Stomach (tissue), 9 donors: ENCODE measurements around the gene GIPC2. TPM values are rescaled to one million over a fixed set of nuclear protein-coding genes. Genes with fewer than 3 reads are reported as not detected.
A peak's percentile ranks its signal among the peaks of the same experiment; 100 is the strongest.

ENCODE experiments used
- DNase-seq, 2 donors: peaks; one replicate each; pipeline versions ENCODE4 v3.0.0 to v3.0.0-alpha.2; 2013 to 2019
- H3K27ac ChIP-seq, 5 donors: fragments of 200-600 bp in 4 of 5; sonication (generic) in 4 of 5; one replicate each; pipeline ENCODE4 v1.5.1; 2013 to 2019; ENCODE audit warnings: mild to moderate bottlenecking in 1 of 5, moderate library complexity in 1 of 5
- H3K27me3 ChIP-seq, 3 donors: fragments of 200-600 bp; sonication (generic); one replicate each; pipeline ENCODE4 v1.5.1; 2017 to 2019; ENCODE audit warnings: mixed run types in 1 of 3
- H3K36me3 ChIP-seq, 4 donors: fragments of 200-600 bp; sonication (generic); 1 replicate in 3 of 4; 2 replicates in 1 of 4; pipeline ENCODE4 v1.5.1; 2016 to 2019
- H3K4me1 ChIP-seq, 4 donors: fragments of 200-600 bp; sonication (generic); one replicate each; pipeline ENCODE4 v1.5.1; 2016 to 2019
- H3K4me3 ChIP-seq, 4 donors: fragments of 200-600 bp; sonication (generic) in 3 of 4; one replicate each; pipeline ENCODE4 v1.5.1; 2016 to 2019; ENCODE audit warnings: mild to moderate bottlenecking in 1 of 4
- H3K9me3 ChIP-seq, 4 donors: fragments of 200-600 bp; sonication (generic); one replicate each; pipeline ENCODE4 v1.5.1; 2016 to 2019
- CTCF ChIP-seq, 7 experiments: fragments of 450-650 bp in 4 of 7; fragments of 200-600 bp in 3 of 7; sonication (generic) in 3 of 7; IDR thresholded peaks; one replicate each; pipeline ENCODE4 v1.5.1; 2016 to 2019; ENCODE audit warnings: antibody characterized with exemption in 7 of 7, control low read depth in 2 of 7, mild to moderate bottlenecking in 1 of 7
- EP300 ChIP-seq: sonication (generic); formaldehyde crosslinking; IDR thresholded peaks from one replicate; pipeline ENCODE4 v1.6.1; 2017; ENCODE audit warnings: antibody characterized with exemption
- POLR2A ChIP-seq, 4 donors: fragments of 450-650 bp; IDR thresholded peaks; one replicate each; pipeline ENCODE4 v1.6.1; 2016; ENCODE audit warnings: antibody characterized with exemption in 4 of 4, control low read depth in 2 of 4, mild to moderate bottlenecking in 1 of 4, moderate library complexity in 1 of 4
- POLR2AphosphoS5 ChIP-seq, 3 donors: sonication (generic); formaldehyde crosslinking; IDR thresholded peaks; one replicate each; pipeline ENCODE4 v1.6.1; 2016; ENCODE audit warnings: antibody characterized with exemption in 3 of 3
- WGBS, 5 donors: extraction: QIAGEN DNeasy Blood & Tissue Kit in 3 of 5; methylation state at CpG; one replicate each; pipeline versions ENCODE4 v1.1.5 to v1.1.7; 2013 to 2018; 5-methylcytosine and 5-hydroxymethylcytosine counted together
- intact Hi-C: fragments of 100-400 bp; cut with DNase I; formaldehyde crosslinking; loops from one replicate; pipeline ENCODE4 v1.15.1; 2023; ENCODE audit warnings: low total_unique reads
- polyA plus RNA-seq, 3 donors: library from polyadenylated mRNA; stranded (reverse); fragments of 200-250 nt; gene quantifications; one replicate each; pipeline ENCODE4 v1.2.3, GENCODE V29; 2013
- total RNA-seq, 5 donors: library from RNA; depleted of rRNA; stranded (reverse); fragments of >200 nt; gene quantifications; one replicate each; pipeline versions ENCODE4 v1.1.0 to v1.2.3, GENCODE V29; 2014 to 2016
- donor health status: healthy with polysubstance abuse.
- donor health status: Bipolar disorder and iron deficiency.
- donor health status: healthy.

The GIPC2 gene
- total and polyA plus RNA-seq, 8 donors = 2.3 to 23.8 (median 5.2) TPM

- H3K4me1 ChIP-seq = peaks cover 0 to 11% (median 0%) of the 10 kb centered on the region in 4 donors
- no peak for DNase-seq
- 42 to 92% (median 48%) methylated on average over 2 of the region's 2 CpGs for WGBS, 5 donors
- no peaks in the 10 kb centered on the region for H3K9me3 ChIP-seq
- H3K4me3 ChIP-seq = no peak overlapping the region
- no peaks in the 10 kb centered on the region for H3K27me3 ChIP-seq
- H3K36me3 ChIP-seq = no peaks in the 10 kb centered on the region
- intact Hi-C loops = no loop called here
- TF ChIP-seq POLR2AphosphoS5 (IDR thresholded peaks at IDR 0.05) (no peak), POLR2A (IDR thresholded peaks at IDR 0.05) (no peak), EP300 (no peak), CTCF (IDR thresholded peaks at IDR 0.05) (no peak)
- peak overlapping the region in 1 of 5 donors; percentile 49 for H3K27ac ChIP-seq
Measured at GRCh38 chr1:78054972-78055371, 9.2 kb downstream of the GIPC2 start.

GRCh38 chr1:78055565-78056132, 9.9 kb downstream of the GIPC2 start:
- no peaks in the 10 kb centered on the region for H3K9me3 ChIP-seq
- H3K27me3 ChIP-seq = no peaks in the 10 kb centered on the region
- TF ChIP-seq POLR2AphosphoS5 (IDR thresholded peaks at IDR 0.05) = no peak
- no peak for TF ChIP-seq CTCF (IDR thresholded peaks at IDR 0.05)
- TF ChIP-seq EP300 = no peak
- no peak for TF ChIP-seq POLR2A (IDR thresholded peaks at IDR 0.05)
- H3K4me1 ChIP-seq = peaks cover 0 to 11% (median 0%) of the 10 kb centered on the region in 4 donors
- WGBS, 5 donors = 23 to 57% (median 43%) methylated on average over 3 of the region's 3 CpGs
- DNase-seq = peak in 1 of 2 donors; percentile 24
- H3K36me3 ChIP-seq = no peaks in the 10 kb centered on the region
- H3K27ac ChIP-seq = peak overlapping the region in 3 of 5 donors; percentile 13 to 49 (median 34)
- intact Hi-C loops = no loop called here
- H3K4me3 ChIP-seq = no peak overlapping the region

GRCh38 chr1:78058670-78059069, 12.9 kb downstream of the GIPC2 start:
- Histone ChIP-seq H3K4me1 (peaks cover 0 to 11% (median 0%) of the 10 kb centered on the region in 4 donors), H3K4me3 (no peak overlapping the region), H3K27ac (no peak overlapping the region), H3K36me3 (no peaks in the 10 kb centered on the region), H3K27me3 (no peaks in the 10 kb centered on the region), H3K9me3 (no peaks in the 10 kb centered on the region)
- intact Hi-C loops = no loop called here
- TF ChIP-seq CTCF (IDR thresholded peaks at IDR 0.05) (no peak), POLR2AphosphoS5 (IDR thresholded peaks at IDR 0.05) (no peak), EP300 (no peak), POLR2A (IDR thresholded peaks at IDR 0.05) (no peak)
- WGBS, 5 donors = 78 to 84% (median 83%) methylated on average over 4 of the region's 4 CpGs
- no peak for DNase-seq

- TF ChIP-seq EP300 = no peak
- no peak for DNase-seq
- Histone ChIP-seq H3K4me1 (peaks cover 0 to 2% (median 0%) of the 10 kb centered on the region in 4 donors), H3K27me3 (no peaks in the 10 kb centered on the region), H3K4me3 (no peak overlapping the region), H3K27ac (no peak overlapping the region), H3K36me3 (no peaks in the 10 kb centered on the region), H3K9me3 (no peaks in the 10 kb centered on the region)
- WGBS, 5 donors = 65 to 92% (median 83%) methylated on average over 4 of the region's 4 CpGs
- intact Hi-C loops = no loop called here
Measured at GRCh38 chr1:78060857-78061563, 15.2 kb downstream of the GIPC2 start.
